Occipital lobe (tissue), 2 donors: ENCODE measurements around the gene GOSR2. TPM values are rescaled to one million over a fixed set of nuclear protein-coding genes. Genes with fewer than 3 reads are reported as not detected.

ENCODE experiments used
- DNase-seq: peaks from one replicate; lab custom pipeline; 2025; lab: John Stamatoyannopoulos, UW
- total RNA-seq: library from RNA; depleted of rRNA; stranded (reverse); fragments of >200 nt; gene quantifications from one replicate; pipeline ENCODE4 v1.2.3, GENCODE V29; 2014

GOSR2 gene
- total RNA-seq, 1 donor from 2014 or later: 40.7 TPM

GRCh38 chr17:46960152-46960551 lies 37.2 kb downstream of the GOSR2 start:
- no peak for DNase-seq

DNA sequence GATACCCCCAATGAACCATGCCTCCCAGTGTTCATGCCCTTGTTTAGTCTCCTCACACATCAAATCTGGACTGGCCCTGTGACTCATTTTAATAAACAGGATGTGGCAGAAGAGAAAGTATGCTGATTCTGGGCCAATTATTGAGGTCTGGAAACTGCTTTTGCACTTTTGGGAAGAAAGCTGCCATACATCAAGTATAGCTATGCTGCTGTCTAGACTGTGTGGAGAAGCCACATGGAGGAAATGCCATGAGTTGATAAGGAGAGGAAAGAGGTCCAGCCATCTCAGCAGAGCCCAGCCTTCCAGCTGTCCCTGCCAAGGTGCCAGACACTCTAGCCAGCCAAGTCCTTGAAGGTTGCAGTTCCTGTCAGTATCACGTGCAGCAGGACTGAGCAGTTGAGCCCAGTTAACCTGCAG lies 39.4 kb downstream of the GOSR2 start:
- DNase-seq: no peak

DNA sequence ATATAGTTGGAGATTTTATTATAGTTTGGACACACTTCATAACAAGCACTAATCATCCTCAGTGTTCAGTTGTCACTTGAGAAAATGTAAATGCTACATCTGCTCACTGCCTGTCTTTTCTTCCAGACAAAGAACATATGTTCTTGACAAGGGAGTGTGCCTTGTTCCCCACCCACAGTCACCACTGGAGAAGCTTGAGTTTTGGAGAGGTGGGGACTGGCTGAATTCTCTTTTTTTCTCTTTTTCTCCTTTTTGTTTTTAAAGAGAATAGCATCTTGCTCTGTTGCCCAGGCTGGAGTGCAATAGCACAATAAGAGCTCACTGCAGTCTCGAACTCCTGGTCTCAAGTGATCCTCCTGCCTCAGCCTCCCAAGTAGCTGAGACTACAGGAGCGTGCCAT lies 40.6 kb downstream of the GOSR2 start:
- no peak for DNase-seq

- DNase-seq: no peak
These were observed 41.6 kb downstream of the GOSR2 start for GRCh38 chr17:46964315-46965265.

GRCh38 chr17:46968224-46968834 lies 45.4 kb downstream of the GOSR2 start:
- no peak for DNase-seq

DNA sequence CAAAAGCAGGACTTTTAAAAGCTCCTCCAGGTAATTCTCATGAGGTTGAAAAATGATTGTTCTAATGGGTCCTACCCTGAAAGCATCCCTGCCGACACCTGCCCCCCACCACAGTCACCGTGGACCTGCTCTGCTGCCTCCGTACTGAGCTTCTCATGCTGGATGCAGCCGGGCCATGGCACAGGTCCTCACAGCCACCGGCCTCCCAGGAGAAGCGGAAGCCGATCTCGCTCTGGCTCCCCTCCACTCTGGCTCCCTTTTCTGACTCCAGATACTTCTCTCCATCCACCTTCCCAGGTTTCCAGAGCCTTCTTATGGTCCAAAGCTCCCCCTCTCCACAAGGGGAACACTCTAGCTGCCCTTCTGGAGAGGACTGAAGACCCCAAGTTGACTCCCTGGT lies 45.9 kb downstream of the GOSR2 start:
- no peak for DNase-seq

- DNase-seq: no peak
These were observed 48.8 kb downstream of the GOSR2 start for GRCh38 chr17:46971647-46972300.

GRCh38 chr17:46972346-46972745 lies 49.4 kb downstream of the GOSR2 start:
- no peak for DNase-seq

GRCh38 chr17:46974086-46974485 lies 51.1 kb downstream of the GOSR2 start:
- no peak for DNase-seq

GRCh38 chr17:46975287-46975686 lies 52.3 kb downstream of the GOSR2 start:
- no peak for DNase-seq

DNA sequence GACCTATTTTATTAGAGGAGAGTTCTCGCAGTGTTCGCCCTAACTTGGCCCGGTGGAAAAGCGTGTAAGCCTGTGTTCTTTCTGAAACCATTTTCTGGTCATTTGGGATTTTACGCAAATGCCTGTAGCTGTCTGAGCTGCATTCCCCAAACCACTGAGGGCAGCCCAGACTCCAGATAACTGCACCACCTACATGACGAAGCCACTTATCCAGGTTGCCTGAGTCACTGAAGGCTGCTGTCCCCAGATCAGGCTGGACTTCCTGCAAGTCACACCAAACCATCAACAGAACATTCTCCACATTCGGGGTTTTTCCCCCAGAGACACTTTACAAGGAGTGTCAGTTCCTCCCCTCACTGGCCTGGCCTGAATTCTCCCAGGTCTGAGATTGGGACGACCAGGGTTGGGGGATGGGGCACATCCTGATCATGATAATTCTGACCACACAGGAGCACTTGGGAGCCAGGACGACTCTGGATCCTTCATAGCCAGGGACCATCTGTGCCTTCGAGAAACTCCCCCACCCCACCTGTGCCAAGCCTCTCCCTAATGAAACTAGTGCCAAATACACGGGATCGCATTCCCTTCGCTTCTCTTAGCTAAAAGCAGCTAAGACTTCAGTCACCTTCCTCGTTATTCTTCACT lies 53.8 kb downstream of the GOSR2 start:
- no peak for DNase-seq

GRCh38 chr17:46977348-46977747 lies 54.4 kb downstream of the GOSR2 start:
- DNase-seq: peak; percentile 67

DNA sequence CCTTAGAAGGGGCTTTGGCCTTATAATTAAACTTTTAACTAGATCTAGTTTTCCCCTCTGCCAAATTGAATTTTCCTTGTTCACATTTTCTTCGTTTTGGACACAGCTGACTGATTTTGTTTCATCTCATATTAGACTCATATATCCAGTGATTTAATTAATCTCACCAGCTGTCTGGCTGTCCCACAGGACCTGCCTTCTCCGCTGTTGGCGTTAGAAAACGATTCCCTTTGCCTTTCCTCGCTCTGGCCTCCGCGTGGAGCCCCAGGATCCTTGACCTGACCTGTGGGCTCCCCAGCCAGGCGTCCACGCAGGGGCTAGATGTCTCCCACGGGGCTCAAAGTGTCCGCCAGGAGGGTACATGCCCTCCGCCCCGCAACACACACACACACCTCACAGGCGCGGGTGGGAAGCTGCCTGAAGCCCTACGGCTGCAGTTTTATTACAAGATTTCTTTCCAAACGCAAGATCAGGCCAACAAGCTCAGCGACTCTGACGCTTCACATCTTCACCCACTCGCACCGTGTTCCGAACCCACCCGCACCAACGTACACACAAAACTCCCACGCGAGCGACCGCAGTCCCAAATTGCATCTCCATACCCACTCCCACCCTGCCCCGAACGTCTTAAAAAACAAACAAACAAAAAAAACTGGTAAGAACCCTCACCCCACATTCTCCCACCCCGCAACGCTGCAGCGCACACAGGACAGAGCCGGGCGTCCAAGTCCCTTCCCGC lies 55.0 kb downstream of the GOSR2 start:
- DNase-seq: no peak

GRCh38 chr17:46978489-46979146 lies 55.7 kb downstream of the GOSR2 start:
- no peak for DNase-seq

DNA sequence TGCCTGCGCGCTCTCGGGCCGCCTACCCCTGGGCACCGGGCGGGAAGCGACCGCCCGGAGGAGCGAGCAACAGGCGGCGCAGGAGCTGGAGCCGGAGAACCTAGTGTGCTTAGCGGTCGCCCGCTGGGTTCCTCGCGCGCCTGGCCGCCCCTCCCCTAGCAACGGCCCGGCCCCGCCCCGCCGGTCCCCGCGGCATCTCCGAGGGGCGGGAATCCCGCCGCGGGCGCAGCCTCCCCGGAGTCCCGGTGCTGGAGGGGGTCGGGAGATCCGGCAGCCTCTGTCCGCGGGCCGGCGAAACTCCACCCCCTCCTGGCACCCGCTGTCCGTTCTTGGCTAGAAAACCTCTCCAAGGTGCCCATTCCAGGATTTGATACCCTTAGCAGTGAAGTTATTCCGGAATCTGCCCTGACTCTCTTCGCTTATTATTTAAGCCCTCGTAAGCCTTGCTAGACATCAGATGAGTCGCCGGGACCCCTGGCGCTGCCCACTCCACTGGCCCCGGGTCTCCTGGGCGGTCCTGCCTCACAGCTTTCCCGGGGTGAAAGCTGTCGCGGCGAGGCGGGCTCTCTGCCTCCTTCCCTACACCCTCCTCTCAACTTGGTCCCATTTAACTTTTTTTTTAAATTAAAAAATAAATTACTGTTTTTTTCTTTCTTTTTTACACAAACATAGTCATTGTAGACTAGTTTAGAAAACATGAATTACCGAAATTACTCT lies 56.3 kb downstream of the GOSR2 start, which contains the start of gene RPRML:
TSS of gene RPRML (minus strand) at position 107 of the 717 bp plus-strand sequence. CDS start 246 bp downstream, outside the sequence.
- no peak for DNase-seq

DNA sequence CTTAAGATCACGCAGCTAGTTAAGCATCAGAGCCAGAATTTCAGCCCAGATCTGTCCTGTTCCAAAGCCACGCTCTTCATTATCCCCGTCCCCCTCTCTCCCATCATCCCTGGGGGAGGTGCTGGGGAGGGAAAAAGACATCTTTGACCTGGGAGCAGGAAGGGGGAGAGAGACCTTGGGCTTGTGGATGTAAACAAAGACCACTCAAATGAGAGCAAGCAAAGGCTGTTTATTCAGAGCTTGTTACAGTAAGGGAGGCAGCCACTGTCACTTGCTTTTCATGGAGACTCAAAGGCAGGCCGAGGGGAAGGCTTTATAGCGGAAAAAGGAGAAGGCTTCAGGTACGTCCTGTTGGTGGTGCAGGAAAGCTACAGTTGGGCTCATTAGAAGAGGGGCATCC lies 59.6 kb downstream of the GOSR2 start:
- DNase-seq: no peak

GRCh38 chr17:46983782-46984181 lies 60.8 kb downstream of the GOSR2 start:
- no peak for DNase-seq

GRCh38 chr17:46984341-46984740 lies 61.4 kb downstream of the GOSR2 start:
- DNase-seq: no peak

GRCh38 chr17:46984892-46985291 lies 61.9 kb downstream of the GOSR2 start:
- no peak for DNase-seq

DNA sequence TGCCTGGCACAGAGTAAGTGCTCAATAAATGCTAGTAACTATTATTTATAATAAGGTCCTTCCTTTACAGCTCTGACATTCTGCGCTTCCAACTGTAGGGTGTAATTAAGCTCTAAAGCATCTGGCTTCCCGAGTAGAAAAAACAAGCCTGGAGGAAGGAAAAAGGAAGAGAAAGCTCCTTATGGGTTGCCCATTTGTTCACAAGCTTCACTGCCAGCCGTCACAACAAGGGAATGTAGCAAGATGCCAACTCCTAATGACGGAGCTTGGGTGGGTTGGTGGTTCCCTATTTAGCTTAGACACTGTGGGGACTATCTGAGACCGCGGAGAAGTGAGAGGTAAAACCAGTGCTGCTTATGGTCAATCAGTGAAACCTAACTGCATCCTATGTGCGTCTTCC lies 63.4 kb downstream of the GOSR2 start:
- no peak for DNase-seq
